HG03565 (cell line): ENCODE results near the gene FAIM2.

Experiments
- ATAC-seq: cut with Tn5 transposase; IDR thresholded peaks from one replicate; pipeline ENCODE4 v1.9.1; 2021; ENCODE audit warnings: mild to moderate bottlenecking, moderate library complexity; ENCODE audit not compliant: unreplicated experiment

Gene FAIM2

GRCh38 chr12:49939707-49940106 is 36.0 kb upstream of the FAIM2 start:
- ATAC-seq, result no peak

- ATAC-seq, result no peak
Observed at GRCh38 chr12:49939307-49939706, 35.6 kb upstream of the FAIM2 start.

GRCh38 chr12:49937639-49938300 is 34.1 kb upstream of the FAIM2 start:
- no peak for ATAC-seq

- no peak for ATAC-seq
Observed at GRCh38 chr12:49936925-49937324, 33.2 kb upstream of the FAIM2 start.

- no peak for ATAC-seq
Observed at GRCh38 chr12:49934505-49934904, 30.8 kb upstream of the FAIM2 start.

- ATAC-seq, result no peak
Observed at GRCh38 chr12:49933796-49934195, 30.1 kb upstream of the FAIM2 start.

GRCh38 chr12:49932533-49933130 is 28.9 kb upstream of the FAIM2 start:
- no peak for ATAC-seq

GRCh38 chr12:49932023-49932422 is 28.3 kb upstream of the FAIM2 start:
- ATAC-seq, result no peak

GRCh38 chr12:49930515-49931288 is 27.0 kb upstream of the FAIM2 start:
- ATAC-seq, result no peak

GRCh38 chr12:49929581-49929980 is 25.9 kb upstream of the FAIM2 start:
- no peak for ATAC-seq

- no peak for ATAC-seq
Observed at GRCh38 chr12:49928471-49928870, 24.8 kb upstream of the FAIM2 start.

- ATAC-seq, result no peak
Observed at GRCh38 chr12:49925433-49926204, 21.9 kb upstream of the FAIM2 start.

- no peak for ATAC-seq
Observed at GRCh38 chr12:49924628-49925246, 21.0 kb upstream of the FAIM2 start.

- ATAC-seq, result no peak
Observed at GRCh38 chr12:49923880-49924556, 20.3 kb upstream of the FAIM2 start.

GRCh38 chr12:49923035-49923644 is 19.4 kb upstream of the FAIM2 start:
- no peak for ATAC-seq

- no peak for ATAC-seq
Observed at GRCh38 chr12:49922349-49923034, 18.8 kb upstream of the FAIM2 start.

- no peak for ATAC-seq
Observed at GRCh38 chr12:49921936-49922335, 18.2 kb upstream of the FAIM2 start.

- ATAC-seq, result no peak
Observed at GRCh38 chr12:49921299-49921698, 17.6 kb upstream of the FAIM2 start.

- no peak for ATAC-seq
Observed at GRCh38 chr12:49920915-49921286, 17.2 kb upstream of the FAIM2 start.
